ENCODE measurements around the gene TAGAP. TPM values are rescaled to one million over a fixed set of nuclear protein-coding genes. Genes with fewer than 3 reads are reported as not detected.

TAGAP gene
- total RNA-seq, 1 experiment from 2014 or later: 0.13 TPM

DNA sequence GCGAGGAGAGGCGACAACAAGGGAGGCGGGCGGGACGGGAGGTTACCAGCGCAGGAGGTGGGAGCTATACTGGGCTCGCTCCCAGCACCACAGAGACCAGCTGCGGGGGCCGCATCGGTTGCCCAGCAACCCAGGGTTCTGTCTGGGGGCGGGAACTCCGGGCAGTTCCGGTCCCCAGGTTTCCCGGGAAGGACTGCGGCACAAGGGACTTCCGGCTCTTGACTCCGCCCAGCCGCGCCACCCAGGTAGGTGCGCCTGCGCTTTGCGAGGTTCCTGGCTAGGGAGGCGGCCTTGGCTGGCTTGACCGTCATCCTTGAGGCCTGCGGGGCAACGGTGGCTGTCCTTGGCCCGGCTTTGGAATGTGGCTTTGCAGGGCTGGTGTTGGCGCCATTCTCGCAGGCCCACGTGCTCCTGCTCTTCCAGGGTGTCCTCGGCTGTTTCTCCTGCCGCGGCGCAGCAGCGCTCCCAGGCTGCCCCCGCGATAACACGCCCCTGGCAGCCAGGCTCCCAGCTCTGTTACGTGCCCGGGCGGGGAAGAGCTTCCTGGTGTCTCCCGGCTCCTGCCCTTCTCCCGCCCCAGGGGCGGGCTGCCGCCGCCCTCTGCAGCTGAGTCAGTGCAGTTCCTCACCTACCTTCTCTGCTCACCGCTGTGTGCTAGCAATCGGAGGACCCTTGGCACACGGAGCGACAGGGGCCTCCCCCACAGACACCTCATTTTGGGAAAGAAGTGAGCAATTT, 45.0 kb downstream of the TAGAP start, which contains the start of gene RSPH3:
RSPH3 (minus strand) TSS at position 537 of the 738 bp plus-strand sequence. CDS start 652 bp downstream, outside the sequence.
- TF ChIP-seq TCF7L2 (IDR thresholded peaks at IDR 0.05; ENCODE audit: low read depth, low read length) (no peak), SIN3A (IDR thresholded peaks at IDR 0.05; ENCODE audit: borderline replicate concordance, insufficient read depth, low read depth, low read length) (peak; percentile 87; the same call in 1 of the 2 replicates), POLR2AphosphoS5 (IDR thresholded peaks at IDR 0.05; ENCODE audit: low read depth, low read length) (peak; percentile 97)
- TF ChIP-seq, protein P1, sequence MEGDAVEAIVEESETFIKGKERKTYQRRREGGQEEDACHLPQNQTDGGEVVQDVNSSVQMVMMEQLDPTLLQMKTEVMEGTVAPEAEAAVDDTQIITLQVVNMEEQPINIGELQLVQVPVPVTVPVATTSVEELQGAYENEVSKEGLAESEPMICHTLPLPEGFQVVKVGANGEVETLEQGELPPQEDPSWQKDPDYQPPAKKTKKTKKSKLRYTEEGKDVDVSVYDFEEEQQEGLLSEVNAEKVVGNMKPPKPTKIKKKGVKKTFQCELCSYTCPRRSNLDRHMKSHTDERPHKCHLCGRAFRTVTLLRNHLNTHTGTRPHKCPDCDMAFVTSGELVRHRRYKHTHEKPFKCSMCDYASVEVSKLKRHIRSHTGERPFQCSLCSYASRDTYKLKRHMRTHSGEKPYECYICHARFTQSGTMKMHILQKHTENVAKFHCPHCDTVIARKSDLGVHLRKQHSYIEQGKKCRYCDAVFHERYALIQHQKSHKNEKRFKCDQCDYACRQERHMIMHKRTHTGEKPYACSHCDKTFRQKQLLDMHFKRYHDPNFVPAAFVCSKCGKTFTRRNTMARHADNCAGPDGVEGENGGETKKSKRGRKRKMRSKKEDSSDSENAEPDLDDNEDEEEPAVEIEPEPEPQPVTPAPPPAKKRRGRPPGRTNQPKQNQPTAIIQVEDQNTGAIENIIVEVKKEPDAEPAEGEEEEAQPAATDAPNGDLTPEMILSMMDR (IDR thresholded peaks at IDR 0.05): peak; percentile 39
- TF ChIP-seq, protein P2, sequence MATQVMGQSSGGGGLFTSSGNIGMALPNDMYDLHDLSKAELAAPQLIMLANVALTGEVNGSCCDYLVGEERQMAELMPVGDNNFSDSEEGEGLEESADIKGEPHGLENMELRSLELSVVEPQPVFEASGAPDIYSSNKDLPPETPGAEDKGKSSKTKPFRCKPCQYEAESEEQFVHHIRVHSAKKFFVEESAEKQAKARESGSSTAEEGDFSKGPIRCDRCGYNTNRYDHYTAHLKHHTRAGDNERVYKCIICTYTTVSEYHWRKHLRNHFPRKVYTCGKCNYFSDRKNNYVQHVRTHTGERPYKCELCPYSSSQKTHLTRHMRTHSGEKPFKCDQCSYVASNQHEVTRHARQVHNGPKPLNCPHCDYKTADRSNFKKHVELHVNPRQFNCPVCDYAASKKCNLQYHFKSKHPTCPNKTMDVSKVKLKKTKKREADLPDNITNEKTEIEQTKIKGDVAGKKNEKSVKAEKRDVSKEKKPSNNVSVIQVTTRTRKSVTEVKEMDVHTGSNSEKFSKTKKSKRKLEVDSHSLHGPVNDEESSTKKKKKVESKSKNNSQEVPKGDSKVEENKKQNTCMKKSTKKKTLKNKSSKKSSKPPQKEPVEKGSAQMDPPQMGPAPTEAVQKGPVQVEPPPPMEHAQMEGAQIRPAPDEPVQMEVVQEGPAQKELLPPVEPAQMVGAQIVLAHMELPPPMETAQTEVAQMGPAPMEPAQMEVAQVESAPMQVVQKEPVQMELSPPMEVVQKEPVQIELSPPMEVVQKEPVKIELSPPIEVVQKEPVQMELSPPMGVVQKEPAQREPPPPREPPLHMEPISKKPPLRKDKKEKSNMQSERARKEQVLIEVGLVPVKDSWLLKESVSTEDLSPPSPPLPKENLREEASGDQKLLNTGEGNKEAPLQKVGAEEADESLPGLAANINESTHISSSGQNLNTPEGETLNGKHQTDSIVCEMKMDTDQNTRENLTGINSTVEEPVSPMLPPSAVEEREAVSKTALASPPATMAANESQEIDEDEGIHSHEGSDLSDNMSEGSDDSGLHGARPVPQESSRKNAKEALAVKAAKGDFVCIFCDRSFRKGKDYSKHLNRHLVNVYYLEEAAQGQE (IDR thresholded peaks at IDR 0.05; ENCODE audit: insufficient read depth in 1 of 2, low read depth in 2 of 2, low read length in 1 of 2): peak in 1 of 2 experiments; percentile 56; a peak in 1 of 4 replicates

DNA sequence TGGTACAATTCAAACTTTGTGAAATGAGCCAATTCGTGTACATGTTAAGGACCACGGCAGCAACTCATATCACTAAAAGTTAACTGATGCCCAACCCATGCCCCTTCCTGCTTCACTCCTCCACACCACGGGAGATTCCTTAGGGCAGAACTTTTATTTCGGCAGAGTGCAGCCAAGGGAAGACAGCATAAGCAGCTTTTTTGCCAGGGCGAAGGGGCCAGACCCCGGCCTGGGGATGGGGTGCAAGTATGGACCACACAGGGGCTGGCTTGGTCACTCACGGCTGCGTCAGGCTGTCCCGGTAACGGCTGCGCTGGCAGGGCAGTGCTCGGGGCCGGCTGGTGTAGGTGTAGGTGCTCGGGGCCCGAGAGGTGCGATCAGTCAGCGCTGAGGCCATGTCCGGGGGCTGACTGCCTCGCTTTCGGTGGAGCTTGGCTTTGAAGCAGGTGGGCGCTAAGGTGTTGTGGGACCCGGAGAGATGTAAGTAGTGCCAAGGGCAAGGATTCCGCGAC, 45.6 kb downstream of the TAGAP start:
- H3K4me3 ChIP-seq (ENCODE audit: low read depth in 2 of 2, low read length in 2 of 2): peak overlapping the region; percentile 93 to 95
- in situ Hi-C loops (cut with HindIII; ENCODE audit: low pct_unique_long_range_greater_than_20kb, low sequenced_read_pairs): no loop called here
- H3K9me3 ChIP-seq (ENCODE audit: control insufficient read depth, insufficient read depth, low read depth, low read length): no peaks in the 10 kb centered on the region
- intact Hi-C loops (cut with micrococcal nuclease; ENCODE audit: unreplicated experiment): no loop called here
- peak overlapping the region; percentile 82 for H3K27ac ChIP-seq (ENCODE audit: low read length)
- no TSS peak for BruUV-seq (replicated peaks)
- H3K27me3 ChIP-seq (ENCODE audit: control insufficient read depth, insufficient read depth, low read length): no peaks in the 10 kb centered on the region
- ChIA-PET CTCF (interaction anchor here (1.6 kb wide), 1 partner anchor 10 kb away, joined by 7 read pairs; no protein-coding TSS in a partner anchor), POLR2A (no interaction called here)
- ATAC-seq (peak; percentile 53), DNase-seq (ENCODE audit: low read depth, low spot score) (no peak)
- peaks cover 5% of the 10 kb centered on the region; the same call in 1 of the 2 replicates for H3K36me3 ChIP-seq (ENCODE audit: control insufficient read depth, insufficient read depth, low read length)
- TF ChIP-seq TCF7L2 (IDR thresholded peaks at IDR 0.05; ENCODE audit: low read depth, low read length): no peak; the same call in 1 of the 2 replicates
- TF ChIP-seq, protein P2 (IDR thresholded peaks at IDR 0.05; ENCODE audit: insufficient read depth in 1 of 2, low read depth in 2 of 2, low read length in 1 of 2): no peak
- TF ChIP-seq POLR2AphosphoS5 (IDR thresholded peaks at IDR 0.05; ENCODE audit: low read depth, low read length): no peak
- TF ChIP-seq, protein P1 (IDR thresholded peaks at IDR 0.05): no peak
- TF ChIP-seq SIN3A (IDR thresholded peaks at IDR 0.05; ENCODE audit: borderline replicate concordance, insufficient read depth, low read depth, low read length): no peak
- peaks cover 15% of the 10 kb centered on the region for H3K4me1 ChIP-seq (ENCODE audit: control insufficient read depth, insufficient read depth, low read length)

More for the DNA sequence above, 45.0 kb downstream of the TAGAP start, which contains the start of gene RSPH3:
- DNase-seq (ENCODE audit: low read depth, low spot score): peak; percentile 80
- intact Hi-C loops (cut with micrococcal nuclease; ENCODE audit: unreplicated experiment) (no loop called here), in situ Hi-C loops (cut with HindIII; ENCODE audit: low pct_unique_long_range_greater_than_20kb, low sequenced_read_pairs) (no loop called here)
- POLR2A ChIA-PET: no interaction called here
- Histone ChIP-seq H3K27ac (ENCODE audit: low read length) (peak within 1 kb of the TSS; percentile 93), H3K4me1 (ENCODE audit: control insufficient read depth, insufficient read depth, low read length) (peaks cover 15% of the 10 kb centered on the region), H3K9me3 (ENCODE audit: control insufficient read depth, insufficient read depth, low read depth, low read length) (no peaks in the 10 kb centered on the region), H3K36me3 (ENCODE audit: control insufficient read depth, insufficient read depth, low read length) (peaks cover 5% of the 10 kb centered on the region; the same call in 1 of the 2 replicates), H3K27me3 (ENCODE audit: control insufficient read depth, insufficient read depth, low read length) (no peaks in the 10 kb centered on the region), H3K4me3 (ENCODE audit: low read depth in 2 of 2, low read length in 2 of 2) (peak within 1 kb of the TSS; percentile 93 to 95)
- BruUV-seq (replicated peaks): no TSS peak
- CTCF ChIA-PET: interaction anchor here (0.6 to 1.6 kb wide), 3 partner anchors 9 to 727 kb away, joined by 3 to 7 read pairs (median 3); partner anchors contain the start of gene WTAP
- ATAC-seq: peak; percentile 95
